Heart left ventricle (tissue), 16 donors: ENCODE measurements around the gene ARL5C. TPM values are rescaled to one million over a fixed set of nuclear protein-coding genes. Genes with fewer than 3 reads are reported as not detected.

Experiments used
- ATAC-seq, 4 donors: fragments of 200-7000 bp; cut with Tn5 transposase; one replicate each; pipeline ENCODE4 v1.9.1; 2020 to 2022; ENCODE audit warnings: moderate library complexity in 4 of 4, mild to moderate bottlenecking in 3 of 4, moderate number of reproducible peaks in 1 of 4
- DNase-seq, 5 donors: peaks; one replicate each; pipeline ENCODE4 v3.0.0-alpha.2; 2020
- H3K27ac ChIP-seq, 12 donors: fragments of 200-600 bp; sonication (generic) in 4 of 12; one replicate each; pipeline versions ENCODE4 v1.5.0 to v1.8.0; 2016 to 2022; ENCODE audit warnings: mild to moderate bottlenecking in 2 of 12
- H3K27me3 ChIP-seq, 9 donors: fragments of 200-600 bp; sonication (generic) in 2 of 9; one replicate each; pipeline versions ENCODE4 v1.5.1 to v1.8.0; 2016 to 2022; ENCODE audit warnings: mild to moderate bottlenecking in 3 of 9
- H3K36me3 ChIP-seq, 9 donors: fragments of 200-600 bp; sonication (generic) in 2 of 9; one replicate each; pipeline versions ENCODE4 v1.5.0 to v1.8.0; 2018 to 2022; ENCODE audit warnings: mild to moderate bottlenecking in 2 of 9
- H3K4me1 ChIP-seq, 12 donors: fragments of 200-600 bp; sonication (generic) in 4 of 12; one replicate each; pipeline versions ENCODE4 v1.5.0 to v1.8.0; 2016 to 2022; ENCODE audit warnings: mild to moderate bottlenecking in 3 of 12
- H3K4me3 ChIP-seq, 12 donors: fragments of 200-600 bp; sonication (generic) in 4 of 12; one replicate each; pipeline versions ENCODE4 v1.5.0 to v1.8.0; 2017 to 2022; ENCODE audit warnings: mild to moderate bottlenecking in 9 of 12, moderate library complexity in 4 of 12
- H3K9me3 ChIP-seq, 12 donors: fragments of 200-600 bp; sonication (generic) in 4 of 12; one replicate each; pipeline versions ENCODE4 v1.5.0 to v1.8.0; 2016 to 2022; ENCODE audit warnings: mild to moderate bottlenecking in 1 of 12
- POLR2A ChIP-seq, 2 donors: fragments of 450-650 bp; IDR thresholded peaks; one replicate each; pipeline ENCODE4 v1.6.1; 2017; ENCODE audit warnings: antibody characterized with exemption in 2 of 2, mild to moderate bottlenecking in 2 of 2, moderate library complexity in 2 of 2
- WGBS, 4 donors: extraction: QIAGEN DNeasy Blood & Tissue Kit in 2 of 4; methylation state at CpG; one replicate each; pipeline versions ENCODE4 v1.1.5 to v1.1.7; 2013 to 2018; 5-methylcytosine and 5-hydroxymethylcytosine counted together
- intact Hi-C, 10 donors: fragments of 100-400 bp; cut with DNase I; formaldehyde crosslinking; loops; one replicate each; pipeline versions ENCODE4 v1.11.1 to v1.14.2; 2022
- polyA plus RNA-seq, 2 donors: library from polyadenylated mRNA; stranded (reverse); fragments of 200-250 nt; gene quantifications; one replicate each; pipeline ENCODE4 v1.2.3, GENCODE V29; 2013
- total RNA-seq, 9 donors: library from RNA; depleted of rRNA in 2 of 9; stranded (reverse); fragments of >200 nt in 2 of 9; fragmentation: NEBNext Ultra II Directional in 3 of 9; extraction: Animal tissue kit (Norgen Biotek cat#: 25700) in 3 of 9; gene quantifications; one replicate each; pipeline versions ENCODE4 v1.1.0 to v1.2.4, GENCODE V29; 2016 to 2023
- TF ChIP-seq, protein P1 (sequence below), 12 donors: fragments of 200-600 bp; sonication (generic) in 4 of 12; IDR thresholded peaks; one replicate each; pipeline versions ENCODE4 v1.5.0 to v1.8.0; 2018 to 2022; ENCODE audit warnings: antibody characterized with exemption in 12 of 12, mild to moderate bottlenecking in 5 of 12
- donor health status: ischemic (EF 13 %, LVEDD 7.1; RV severe dilation, severe dysfunction).
- donor health status: healthy with polysubstance abuse.
- donor health status: DM: no; HTN: yes; CAD: no.
- donor health status: DM: no; HTN: no; CAD: no.
- donor health status: ischemic (EF 25% LVEDD 6.9; RV normal size, moderate dysfunction).
- donor health status: ischemic (EF 25% LVEDD 5.7; RV mildly dilated, moderate dysfunction).
- donor health status: healthy.
- donor health status: DM: yes; HTN: yes; CAD: no.
- donor health status: ischemic (EF 35%, LVEDD 5.7; RV mildly dilated, moderate dysfunction).
- donor health status: nonischemic (EF 11% LVEDD 7.7; RV severe dilation, severe dysfunction).
- donor health status: DM: yes; HTN: yes; CAD: no.
- donor health status: PGD.
- donor health status: ischemic (EF 29% LVEDD 5.4; RV normal size, mild dysfunction).
- donor health status: nonischemic (EF 23%, LVEDD 6.1; RV moderate dilation, normal function).

ARL5C gene
- total and polyA plus RNA-seq, 11 donors = not detected

DNA sequence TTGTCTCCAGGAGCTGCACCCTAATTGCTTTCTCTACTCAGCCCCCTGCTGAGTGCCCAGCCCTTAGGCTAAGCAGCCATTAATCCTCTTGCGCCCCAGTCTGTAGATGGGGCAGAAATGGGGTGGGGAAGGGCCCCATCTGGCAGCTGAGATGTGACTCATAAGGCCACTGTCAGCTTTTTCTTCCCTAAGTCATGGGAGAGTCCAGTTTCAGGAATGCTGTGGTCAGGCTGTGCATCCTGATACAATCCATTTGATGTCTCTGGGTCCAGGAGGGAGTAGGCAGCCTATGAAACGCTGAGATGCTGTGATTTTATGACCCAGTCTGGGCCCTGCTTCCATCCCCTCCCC lies 26.8 kb downstream of the ARL5C start:
- Histone ChIP-seq H3K9me3 (no peaks in the 10 kb centered on the region), H3K27ac (peak overlapping the region in 9 of 12 donors; percentile 8 to 62 (median 43)), H3K36me3 (peaks cover 0 to 5% (median 0%) of the 10 kb centered on the region in 9 donors), H3K4me1 (peaks cover 0 to 38% (median 10%) of the 10 kb centered on the region in 12 donors), H3K27me3 (no peaks in the 10 kb centered on the region), H3K4me3 (no peak overlapping the region)
- intact Hi-C loops = loop anchor here in 1 of 10 donors (5.0 kb wide), 1 partner anchor 42 kb away; no protein-coding TSS in a partner anchor
- TF ChIP-seq, protein P1, sequence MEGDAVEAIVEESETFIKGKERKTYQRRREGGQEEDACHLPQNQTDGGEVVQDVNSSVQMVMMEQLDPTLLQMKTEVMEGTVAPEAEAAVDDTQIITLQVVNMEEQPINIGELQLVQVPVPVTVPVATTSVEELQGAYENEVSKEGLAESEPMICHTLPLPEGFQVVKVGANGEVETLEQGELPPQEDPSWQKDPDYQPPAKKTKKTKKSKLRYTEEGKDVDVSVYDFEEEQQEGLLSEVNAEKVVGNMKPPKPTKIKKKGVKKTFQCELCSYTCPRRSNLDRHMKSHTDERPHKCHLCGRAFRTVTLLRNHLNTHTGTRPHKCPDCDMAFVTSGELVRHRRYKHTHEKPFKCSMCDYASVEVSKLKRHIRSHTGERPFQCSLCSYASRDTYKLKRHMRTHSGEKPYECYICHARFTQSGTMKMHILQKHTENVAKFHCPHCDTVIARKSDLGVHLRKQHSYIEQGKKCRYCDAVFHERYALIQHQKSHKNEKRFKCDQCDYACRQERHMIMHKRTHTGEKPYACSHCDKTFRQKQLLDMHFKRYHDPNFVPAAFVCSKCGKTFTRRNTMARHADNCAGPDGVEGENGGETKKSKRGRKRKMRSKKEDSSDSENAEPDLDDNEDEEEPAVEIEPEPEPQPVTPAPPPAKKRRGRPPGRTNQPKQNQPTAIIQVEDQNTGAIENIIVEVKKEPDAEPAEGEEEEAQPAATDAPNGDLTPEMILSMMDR (IDR thresholded peaks at IDR 0.05) = no peak
- no peak for TF ChIP-seq POLR2A (IDR thresholded peaks at IDR 0.05)
- WGBS, 4 donors = 69 to 94% (median 85%) methylated on average over 2 of the region's 2 CpGs
- ATAC-seq = peak in 1 of 4 donors; percentile 17
- DNase-seq = no peak

DNA sequence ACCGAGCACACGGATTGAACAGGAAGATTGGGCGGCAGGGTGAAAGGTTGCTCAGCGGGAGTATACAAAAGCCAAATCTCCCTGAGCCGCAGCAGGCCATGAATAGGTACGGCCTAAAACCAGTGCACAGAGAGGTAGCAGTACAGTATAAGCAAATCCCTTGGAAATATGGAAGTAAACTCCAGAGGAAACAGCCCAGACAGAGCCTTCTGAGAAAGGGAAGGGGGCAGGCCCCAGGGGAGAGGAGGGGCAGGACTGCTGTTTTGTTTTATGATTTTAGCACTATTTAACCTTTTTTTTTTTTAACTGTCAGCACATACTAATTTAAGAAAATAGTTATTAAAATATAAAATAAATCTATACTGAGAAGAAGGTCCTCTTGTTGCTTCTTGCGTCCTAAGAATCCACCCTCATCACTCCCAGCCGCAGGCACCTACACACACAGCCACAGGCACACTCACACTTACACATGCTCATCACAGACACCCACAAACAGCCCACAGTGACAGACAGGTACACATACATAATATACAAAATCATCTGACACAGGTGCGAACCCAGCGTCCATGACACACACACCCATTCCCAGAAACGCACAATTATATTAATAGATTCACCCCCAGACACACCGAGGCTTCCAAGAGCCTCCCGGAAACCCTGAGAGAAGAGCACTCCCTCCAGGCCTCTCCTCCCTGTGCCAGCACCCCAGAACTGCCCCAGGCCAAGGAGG lies 27.4 kb downstream of the ARL5C start:
- Histone ChIP-seq H3K9me3 (no peaks in the 10 kb centered on the region), H3K36me3 (peaks cover 0 to 5% (median 0%) of the 10 kb centered on the region in 9 donors), H3K4me3 (no peak overlapping the region), H3K4me1 (peaks cover 0 to 33% (median 7%) of the 10 kb centered on the region in 12 donors), H3K27ac (peak overlapping the region in 9 of 12 donors; percentile 24 to 62 (median 43)), H3K27me3 (no peaks in the 10 kb centered on the region)
- intact Hi-C loops = loop anchor here in 1 of 10 donors (5.0 kb wide), 1 partner anchor 41 kb away; no protein-coding TSS in a partner anchor
- DNase-seq = peak in 2 of 5 donors; percentile 31 to 49
- TF ChIP-seq POLR2A (IDR thresholded peaks at IDR 0.05) = no peak
- TF ChIP-seq, protein P1 (IDR thresholded peaks at IDR 0.05) = no peak
- 77 to 84% (median 80%) methylated on average over 12 to 13 of the region's 13 CpGs for WGBS, 4 donors
- peak in 1 of 4 donors; percentile 25 for ATAC-seq

DNA sequence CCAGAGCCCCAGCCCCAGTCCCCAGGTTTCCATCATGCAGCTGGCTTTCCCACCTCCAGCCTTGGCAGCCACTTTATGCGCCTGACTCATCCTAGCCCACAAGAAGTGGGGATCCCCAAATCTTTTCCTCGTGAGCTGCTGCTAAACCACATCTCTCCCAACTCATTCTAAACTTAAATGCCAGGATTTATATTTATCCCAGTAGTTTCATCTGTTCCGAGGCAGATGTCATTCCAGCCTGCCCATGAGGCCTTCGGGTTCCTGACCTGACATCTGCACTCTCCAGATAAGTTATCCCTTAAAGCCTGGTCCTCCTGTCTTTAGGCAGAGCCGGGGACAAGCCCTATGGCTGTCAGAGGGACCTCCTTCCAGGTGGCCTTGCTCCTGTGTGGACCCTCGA lies 31.1 kb downstream of the ARL5C start:
- no peaks in the 10 kb centered on the region for H3K27me3 ChIP-seq
- peaks cover 0 to 5% (median 0%) of the 10 kb centered on the region in 9 donors for H3K36me3 ChIP-seq
- TF ChIP-seq, protein P1 (IDR thresholded peaks at IDR 0.05) = no peak
- no peak for TF ChIP-seq POLR2A (IDR thresholded peaks at IDR 0.05)
- no peaks in the 10 kb centered on the region for H3K9me3 ChIP-seq
- 69 to 76% (median 72%) methylated on average over 6 of the region's 6 CpGs for WGBS, 4 donors
- H3K4me3 ChIP-seq = no peak overlapping the region
- peak overlapping the region in 1 of 12 donors; percentile 38 for H3K27ac ChIP-seq
- peak in 1 of 5 donors; percentile 26 for DNase-seq
- H3K4me1 ChIP-seq = peaks cover 0 to 39% (median 6%) of the 10 kb centered on the region in 12 donors
- ATAC-seq = no peak
- intact Hi-C loops = loop anchor here in 1 of 10 donors (5.0 kb wide), 1 partner anchor 38 kb away; no protein-coding TSS in a partner anchor

DNA sequence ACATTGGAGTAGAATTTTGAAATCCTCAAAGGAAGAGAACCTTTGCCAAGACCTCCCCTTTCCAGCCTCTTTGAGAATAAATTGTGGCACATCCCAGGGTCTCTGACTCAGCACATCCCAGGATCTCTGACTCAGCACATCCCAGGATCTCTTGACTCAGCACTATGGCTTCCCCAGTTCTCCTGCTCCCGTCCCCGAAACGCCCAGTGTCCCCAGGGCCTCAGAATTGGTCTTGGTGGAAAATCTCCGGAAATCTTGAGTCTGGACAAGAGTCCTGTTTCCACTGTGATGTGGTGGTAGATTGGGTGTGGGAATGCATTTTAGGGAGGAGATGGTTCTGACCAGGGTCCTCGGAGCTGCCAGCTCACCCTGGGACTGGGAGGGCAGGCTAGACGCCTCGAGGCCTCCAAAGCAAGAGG lies 33.8 kb downstream of the ARL5C start:
- Histone ChIP-seq H3K36me3 (peaks cover 0 to 5% (median 0%) of the 10 kb centered on the region in 9 donors), H3K27me3 (no peaks in the 10 kb centered on the region), H3K27ac (peak overlapping the region in 6 of 12 donors; percentile 14 to 54 (median 28)), H3K4me3 (no peak overlapping the region), H3K4me1 (peaks cover 0 to 24% (median 2%) of the 10 kb centered on the region in 12 donors), H3K9me3 (no peaks in the 10 kb centered on the region)
- TF ChIP-seq, protein P1 (IDR thresholded peaks at IDR 0.05) = no peak
- DNase-seq (peak in 3 of 5 donors; percentile 40 to 62 (median 49)), ATAC-seq (peak; percentile 27 to 85 (median 66))
- intact Hi-C loops = no loop called here
- WGBS, 4 donors = 51 to 78% (median 73%) methylated on average over 6 to 7 of the region's 7 CpGs
